Measurements from ENCODE around the gene CLEC14A. TPM values are rescaled to one million over a fixed set of nuclear protein-coding genes. Genes with fewer than 3 reads are reported as not detected.

CLEC14A gene
- total RNA-seq, 1 donor from 2014 or later = 192 TPM

GRCh38 chr14:38213001-38213400 lies 42.9 kb downstream of the CLEC14A start:
- no peaks in the 10 kb centered on the region for H3K9me3 ChIP-seq
- no peak overlapping the region for H3K27ac ChIP-seq
- no peaks in the 10 kb centered on the region for H3K27me3 ChIP-seq
- no peaks in the 10 kb centered on the region for H3K36me3 ChIP-seq
- H3K4me3 ChIP-seq = no peak overlapping the region
- no peak for DNase-seq (ENCODE audit: low spot score in 2 of 2)
- peaks cover 0 to 20% of the 10 kb centered on the region in 2 donors for H3K4me1 ChIP-seq
- TF ChIP-seq CTCF (IDR thresholded peaks at IDR 0.05) = no peak
- intact Hi-C loops (cut with DNase I) = no loop called here

GRCh38 chr14:38212111-38212510 lies 43.8 kb downstream of the CLEC14A start:
- no peaks in the 10 kb centered on the region for H3K36me3 ChIP-seq
- peaks cover 0 to 20% of the 10 kb centered on the region in 2 donors for H3K4me1 ChIP-seq
- H3K9me3 ChIP-seq = no peaks in the 10 kb centered on the region
- H3K27me3 ChIP-seq = no peaks in the 10 kb centered on the region
- no peak for DNase-seq (ENCODE audit: low spot score in 2 of 2)
- intact Hi-C loops (cut with DNase I) = no loop called here
- H3K4me3 ChIP-seq = no peak overlapping the region
- no peak overlapping the region for H3K27ac ChIP-seq
- TF ChIP-seq CTCF (IDR thresholded peaks at IDR 0.05) = no peak

GRCh38 chr14:38211255-38211735 lies 44.6 kb downstream of the CLEC14A start:
- Histone ChIP-seq H3K27ac (no peak overlapping the region), H3K4me1 (peaks cover 0 to 20% of the 10 kb centered on the region in 2 donors), H3K4me3 (peak overlapping the region; percentile 44 to 65), H3K27me3 (no peaks in the 10 kb centered on the region), H3K36me3 (no peaks in the 10 kb centered on the region), H3K9me3 (peaks cover 0 to under 1% of the 10 kb centered on the region in 2 donors)
- no peak for DNase-seq (ENCODE audit: low spot score in 2 of 2)
- intact Hi-C loops (cut with DNase I) = no loop called here
- TF ChIP-seq CTCF (IDR thresholded peaks at IDR 0.05) = no peak

GRCh38 chr14:38210587-38211216 lies 45.2 kb downstream of the CLEC14A start:
- Histone ChIP-seq H3K4me3 (peak overlapping the region; percentile 44 to 65), H3K27ac (no peak overlapping the region), H3K27me3 (no peaks in the 10 kb centered on the region), H3K9me3 (peaks cover 0 to 4% of the 10 kb centered on the region in 2 donors), H3K36me3 (no peaks in the 10 kb centered on the region), H3K4me1 (peaks cover 0 to 20% of the 10 kb centered on the region in 2 donors)
- peak in 1 of 3 experiments; percentile 11 for TF ChIP-seq CTCF (IDR thresholded peaks at IDR 0.05)
- intact Hi-C loops (cut with DNase I) = no loop called here
- DNase-seq (ENCODE audit: low spot score in 2 of 2) = no peak

GRCh38 chr14:38209572-38210557 lies 46.0 kb downstream of the CLEC14A start:
- Histone ChIP-seq H3K4me3 (peak overlapping the region; percentile 44 to 65), H3K4me1 (peaks cover 0 to 20% of the 10 kb centered on the region in 2 donors), H3K27ac (no peak overlapping the region), H3K9me3 (peaks cover 0 to 4% of the 10 kb centered on the region in 2 donors), H3K36me3 (no peaks in the 10 kb centered on the region), H3K27me3 (no peaks in the 10 kb centered on the region)
- intact Hi-C loops (cut with DNase I) = no loop called here
- TF ChIP-seq CTCF (IDR thresholded peaks at IDR 0.05) = no peak
- DNase-seq (ENCODE audit: low spot score in 2 of 2) = no peak

Data from ascending aorta (tissue), 2 donors.